GM12874 (cell line): ENCODE measurements around the gene SLC22A15.

Experiments used
- TF ChIP-seq, protein P1 (sequence below): IDR thresholded peaks from 2 replicates; pipeline ENCODE4 v1.5.1; 2011; ENCODE audit warnings: low read depth, mild to moderate bottlenecking, control low read depth, low read length, moderate library complexity; ENCODE audit not compliant: insufficient read depth

The SLC22A15 gene

DNA sequence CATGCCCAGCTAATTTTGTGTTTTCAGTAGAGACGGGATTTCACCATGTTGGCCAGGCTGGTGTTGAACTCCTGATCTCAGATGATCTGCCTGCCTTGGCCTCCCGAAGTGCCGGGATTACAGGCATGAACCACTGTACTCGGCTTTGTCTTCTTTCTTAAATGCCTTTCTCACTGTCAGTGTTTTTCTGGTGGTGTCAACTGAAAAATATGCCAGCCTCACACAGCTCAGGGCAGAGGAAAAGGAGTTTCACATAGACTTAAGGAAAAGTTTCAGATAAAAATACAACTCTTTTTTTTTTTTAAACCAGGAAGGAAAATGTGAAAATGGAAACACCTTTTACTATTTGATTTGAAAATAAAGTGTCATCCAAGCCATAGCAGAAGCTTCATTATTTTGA lies 130.3 kb downstream of the SLC22A15 start:
- TF ChIP-seq, protein P1, sequence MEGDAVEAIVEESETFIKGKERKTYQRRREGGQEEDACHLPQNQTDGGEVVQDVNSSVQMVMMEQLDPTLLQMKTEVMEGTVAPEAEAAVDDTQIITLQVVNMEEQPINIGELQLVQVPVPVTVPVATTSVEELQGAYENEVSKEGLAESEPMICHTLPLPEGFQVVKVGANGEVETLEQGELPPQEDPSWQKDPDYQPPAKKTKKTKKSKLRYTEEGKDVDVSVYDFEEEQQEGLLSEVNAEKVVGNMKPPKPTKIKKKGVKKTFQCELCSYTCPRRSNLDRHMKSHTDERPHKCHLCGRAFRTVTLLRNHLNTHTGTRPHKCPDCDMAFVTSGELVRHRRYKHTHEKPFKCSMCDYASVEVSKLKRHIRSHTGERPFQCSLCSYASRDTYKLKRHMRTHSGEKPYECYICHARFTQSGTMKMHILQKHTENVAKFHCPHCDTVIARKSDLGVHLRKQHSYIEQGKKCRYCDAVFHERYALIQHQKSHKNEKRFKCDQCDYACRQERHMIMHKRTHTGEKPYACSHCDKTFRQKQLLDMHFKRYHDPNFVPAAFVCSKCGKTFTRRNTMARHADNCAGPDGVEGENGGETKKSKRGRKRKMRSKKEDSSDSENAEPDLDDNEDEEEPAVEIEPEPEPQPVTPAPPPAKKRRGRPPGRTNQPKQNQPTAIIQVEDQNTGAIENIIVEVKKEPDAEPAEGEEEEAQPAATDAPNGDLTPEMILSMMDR: no peak

DNA sequence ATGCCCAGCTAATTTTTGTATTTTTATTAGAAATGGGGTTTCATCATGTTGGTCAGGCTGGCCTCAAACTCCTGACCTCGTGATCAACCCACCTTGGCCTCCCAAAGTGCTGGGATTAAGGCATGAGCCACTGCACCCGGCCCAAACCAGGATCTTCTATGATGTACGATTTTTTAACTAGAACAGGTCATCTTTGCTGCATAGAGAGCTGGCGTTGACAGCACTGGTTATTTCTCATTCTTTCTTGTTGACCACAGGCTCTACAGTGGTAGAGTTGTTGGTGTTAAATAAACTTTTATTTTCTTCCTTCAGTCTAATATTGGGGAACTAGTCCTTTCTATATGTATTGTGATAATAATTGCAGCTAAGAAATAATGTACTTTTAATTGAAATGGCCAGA lies 131.1 kb downstream of the SLC22A15 start:
- TF ChIP-seq, protein P1: no peak

DNA sequence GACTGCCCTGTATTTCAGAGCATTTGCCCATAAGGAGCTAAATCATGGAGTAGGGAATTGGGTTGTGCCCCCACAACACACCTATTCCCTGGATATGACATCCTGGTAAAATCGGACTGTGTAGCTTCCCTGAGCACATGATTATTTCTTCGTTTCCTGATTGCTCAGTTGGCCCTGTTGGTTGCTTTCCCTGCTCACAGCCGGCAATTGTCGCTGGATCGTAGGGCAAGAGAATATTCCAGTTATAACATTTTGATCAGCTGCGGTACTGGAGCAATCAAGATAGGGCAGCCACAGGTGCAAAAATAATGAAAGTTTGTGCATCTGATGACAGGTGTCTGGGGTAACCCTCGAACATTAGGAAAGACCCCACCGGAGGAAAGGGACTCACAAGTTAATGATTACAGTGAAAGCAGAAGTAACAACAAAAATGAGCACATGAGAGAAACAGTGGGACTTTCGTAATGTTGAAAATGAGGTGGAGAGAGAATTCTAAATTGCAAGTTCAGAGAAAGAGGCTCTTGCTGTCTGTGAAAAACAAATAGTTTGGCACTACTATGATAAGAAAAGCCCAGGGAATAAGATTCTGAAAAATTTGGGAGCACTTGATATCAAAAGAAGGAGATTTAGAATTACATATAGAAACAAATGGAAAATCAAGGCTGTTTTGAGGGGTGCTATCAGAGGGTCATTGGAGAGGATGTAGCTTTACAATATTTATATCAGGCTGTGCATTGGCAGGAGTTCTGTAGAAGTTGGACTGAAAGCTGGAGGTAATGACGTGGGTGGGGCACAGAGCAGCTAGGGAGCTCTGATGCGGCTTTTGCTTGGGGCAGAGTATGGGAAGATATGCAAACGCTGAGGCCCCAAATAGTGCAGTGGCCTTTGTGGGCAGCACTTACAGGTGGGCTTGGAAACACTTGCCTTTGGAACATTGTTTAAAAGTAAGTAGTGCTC lies 134.5 kb downstream of the SLC22A15 start, which contains the start of gene MAB21L3:
Gene MAB21L3, plus strand, starts transcription at position 833 of the 957 bp plus-strand sequence. CDS start 1,217 bp downstream, outside the sequence.
- TF ChIP-seq, protein P1: no peak

DNA sequence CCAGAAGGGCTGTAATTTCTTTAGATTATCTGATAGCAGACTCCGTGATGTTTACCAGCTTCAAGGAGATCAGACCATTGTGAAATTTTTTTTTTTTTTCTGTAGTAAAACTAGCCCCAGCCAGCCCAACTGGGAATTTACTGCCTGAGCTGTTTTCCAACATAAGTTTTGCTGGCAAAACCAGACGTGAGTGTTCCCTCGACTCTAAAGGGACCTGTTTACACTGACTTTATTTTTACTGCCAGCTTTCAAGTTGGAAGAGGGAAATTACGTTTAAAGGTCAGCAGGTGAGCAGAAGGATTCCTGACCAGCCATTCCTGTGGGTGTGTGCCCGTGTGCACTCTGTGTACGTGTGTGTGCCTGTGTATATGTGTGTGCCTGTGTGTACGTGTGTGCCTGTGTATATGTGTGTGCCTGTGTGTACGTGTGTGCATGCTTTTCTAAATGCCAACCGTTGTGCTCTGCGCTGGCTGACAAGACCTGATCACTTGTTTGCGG lies 135.3 kb downstream of the SLC22A15 start:
- TF ChIP-seq, protein P1: no peak

DNA sequence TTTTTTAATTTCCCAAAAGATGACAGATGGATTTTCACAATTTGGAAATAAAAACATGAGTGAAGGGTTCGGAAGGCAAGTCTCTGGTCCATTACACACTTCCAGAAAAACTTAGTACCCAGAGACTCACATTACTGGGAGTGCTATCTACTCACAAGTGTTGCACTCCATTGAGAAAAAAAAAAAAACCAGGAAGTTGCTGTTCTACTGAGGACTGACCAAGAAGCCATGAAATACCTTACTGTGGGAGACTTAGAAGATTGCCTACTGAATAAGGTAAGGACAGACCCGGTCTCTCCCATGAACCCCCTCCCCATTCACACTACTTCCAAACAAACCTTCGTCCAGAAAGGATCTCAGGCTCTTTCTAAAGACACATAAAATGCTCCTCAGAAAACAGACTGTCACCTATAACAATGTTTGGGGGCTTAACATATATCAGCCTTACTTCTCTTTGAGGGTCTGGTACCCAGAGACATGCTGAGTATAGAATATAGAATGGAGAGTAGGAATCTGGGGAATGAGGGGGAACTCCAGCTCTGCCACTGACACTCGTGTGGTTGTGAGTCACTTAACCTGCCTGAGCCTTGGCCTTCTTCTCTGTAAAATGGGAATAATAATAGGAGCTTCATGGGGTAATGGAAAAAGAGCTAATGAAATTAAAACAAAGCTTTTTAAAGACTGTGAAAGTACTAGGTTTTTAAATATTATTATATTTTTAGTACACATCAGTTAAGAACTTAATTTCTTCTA lies 136.3 kb downstream of the SLC22A15 start:
- TF ChIP-seq, protein P1: no peak

DNA sequence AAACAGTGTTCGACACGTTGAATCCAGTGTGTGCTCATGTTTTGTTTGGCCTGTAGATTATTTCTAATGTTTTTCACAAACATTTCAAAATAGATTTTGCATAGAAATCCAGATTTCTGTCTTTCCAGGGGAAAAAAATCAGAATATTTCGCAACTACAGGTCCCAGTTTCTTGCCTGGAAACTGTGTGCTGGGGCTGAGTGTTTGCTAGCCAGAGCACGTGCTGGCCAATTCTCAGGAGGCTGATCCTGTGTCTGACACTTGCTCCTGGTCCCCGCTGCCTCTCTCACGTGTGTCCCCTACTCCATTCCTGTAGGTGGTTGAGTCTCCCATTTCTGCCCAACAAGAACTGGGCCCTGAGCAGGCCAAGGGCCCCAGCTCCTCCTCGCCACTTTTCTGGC lies 137.3 kb downstream of the SLC22A15 start:
- TF ChIP-seq, protein P1: no peak
